K562 (cell line): ENCODE results near the gene LMNB1. TPM values are rescaled to one million over a fixed set of nuclear protein-coding genes. Genes with fewer than 3 reads are reported as not detected.

Source experiments
- ATAC-seq: fragments of 200-7000 bp; cut with Tn5 transposase; 3 replicates; pipeline ENCODE4 v1.9.1; 2020; ENCODE audit warnings: moderate library complexity
- BruUV-seq: library from RNA; stranded (reverse); fragments of 400-500 nt; replicated peaks from 2 replicates; lab custom pipeline; 2021; lab: Mats Ljungman, UMichigan
- CTCF ChIA-PET: fragments of 300-600 bp; formaldehyde crosslinking; extraction: SDS; loops from one replicate; lab custom pipeline; 2021; ENCODE audit warnings: low intra/inter-chr PET ratio; lab: Yijun Ruan, JAX
- POLR2A ChIA-PET: fragments of 300-600, 350-650 bp; sonication (Branson Sonifier 250); formaldehyde crosslinking; extraction: SDS; loops from one replicate; lab custom pipeline; 2021; ENCODE audit warnings: antibody characterized with exemption, inconsistent platforms; lab: Yijun Ruan, JAX
- DNase-seq, 4 experiments: peaks; one replicate each; pipeline versions ENCODE4 v3.0.0 to v3.0.0-alpha.2; 2011 to 2018; ENCODE audit warnings: low spot score in 3 of 4, mixed read lengths in 3 of 4; ENCODE audit errors: extremely low read depth in 1 of 4
- FAIRE-seq: peaks from 2 replicates; lab custom pipeline; 2011; peaks lifted over from hg19 to GRCh38; lab: Jason Lieb, UNC
- H2AFZ ChIP-seq: 2 replicates; pipeline ENCODE4 v1.6.0; 2011; ENCODE audit warnings: low read depth, low read length, control low read depth, inconsistent platforms
- H3K27ac ChIP-seq: fragments of 200-600 bp; 3 replicates; pipeline ENCODE4 v1.8.0; 2011; ENCODE audit warnings: low read depth, mild to moderate bottlenecking, control low read depth, inconsistent platforms, low read length, moderate library complexity, mixed read lengths; ENCODE audit errors: extremely low read depth
- H3K27me3 ChIP-seq, 2 experiments: fragments of 300-600 bp in 1 of 2; 2 replicates in 1 of 2; 3 replicates in 1 of 2; pipeline versions ENCODE4 v1.6.0 to v1.8.0; 2011; ENCODE audit warnings: inconsistent platforms in 2 of 2, low read length in 2 of 2, mild to moderate bottlenecking in 1 of 2, mixed read lengths in 1 of 2, moderate library complexity in 1 of 2; ENCODE audit not compliant: control insufficient read depth in 2 of 2, insufficient read depth in 2 of 2
- H3K36me3 ChIP-seq: fragments of 300-600 bp; 3 replicates; pipeline ENCODE4 v1.8.0; 2011; ENCODE audit warnings: mild to moderate bottlenecking, low read length, inconsistent platforms; ENCODE audit not compliant: control insufficient read depth, insufficient read depth
- H3K4me1 ChIP-seq, 2 experiments: fragments of 200-600 bp in 1 of 2; replicated peaks in 1 of 2; 2 replicates in 1 of 2; 3 replicates in 1 of 2; pipeline versions ENCODE4 v1.5.1 to v1.8.0; 2011; ENCODE audit warnings: inconsistent platforms in 2 of 2, low read length in 2 of 2, mild to moderate bottlenecking in 1 of 2, mixed read lengths in 1 of 2, moderate library complexity in 1 of 2; ENCODE audit not compliant: control insufficient read depth in 2 of 2, insufficient read depth in 2 of 2
- H3K4me2 ChIP-seq: 2 replicates; pipeline ENCODE4 v1.6.1; 2011; ENCODE audit warnings: low read length, control low read depth, inconsistent platforms, mixed read lengths; ENCODE audit not compliant: insufficient read depth
- H3K4me3 ChIP-seq: fragments of 200-600 bp; sonication (generic), shearing (Covaris generic); 2 replicates; pipeline ENCODE4 v1.5.1; 2016; ENCODE audit warnings: control low read depth, inconsistent platforms
- H3K79me2 ChIP-seq: fragments of 200-600 bp; 3 replicates; pipeline ENCODE4 v1.8.0; 2011; ENCODE audit warnings: low read length, inconsistent platforms; ENCODE audit not compliant: control insufficient read depth, insufficient read depth
- H3K9ac ChIP-seq, 2 experiments: 2 replicates each; pipeline versions ENCODE4 v1.6.0 to v1.6.1; 2011; ENCODE audit warnings: low read depth in 2 of 2, low read length in 2 of 2, control low read depth in 1 of 2, inconsistent platforms in 1 of 2, mild to moderate bottlenecking in 1 of 2, mixed read lengths in 1 of 2; ENCODE audit not compliant: insufficient read depth in 1 of 2
- H3K9me1 ChIP-seq: one replicate; pipeline ENCODE4 v1.6.0; 2011; ENCODE audit warnings: inconsistent platforms, mild to moderate bottlenecking, low read length, moderate library complexity; ENCODE audit not compliant: control insufficient read depth, insufficient read depth
- H3K9me3 ChIP-seq: replicated peaks from 2 replicates; pipeline ENCODE4 v1.5.1; 2011; ENCODE audit warnings: low read depth, low read length, inconsistent platforms; ENCODE audit not compliant: control insufficient read depth, insufficient read depth
- H4K20me1 ChIP-seq: replicated peaks from 2 replicates; pipeline ENCODE4 v1.6.1; 2011; ENCODE audit warnings: low read length, inconsistent platforms, mixed read lengths; ENCODE audit not compliant: control insufficient read depth, insufficient read depth
- CEBPB ChIP-seq: fragments of 450-650 bp; IDR thresholded peaks from 2 replicates; pipeline ENCODE4 v1.6.1; 2016; ENCODE audit warnings: missing genetic modification characterization, missing compliant biosample characterization
- CTCF ChIP-seq, 3 experiments: IDR thresholded peaks in 2 of 3; conservative IDR thresholded peaks in 1 of 3; 2 replicates each; pipeline ENCODE4 v1.5.1; 2011 to 2012; ENCODE audit warnings: low read length in 3 of 3, mild to moderate bottlenecking in 3 of 3, control low read depth in 2 of 3, improper control_type of control experiment in 1 of 3, inconsistent platforms in 1 of 3, low read depth in 1 of 3, mixed read lengths in 1 of 3, moderate library complexity in 1 of 3; ENCODE audit not compliant: insufficient read depth in 2 of 3
- SMARCE1 ChIP-seq: fragments of 450-650 bp; IDR thresholded peaks from 2 replicates; pipeline ENCODE4 v1.7.1; 2016; ENCODE audit warnings: mild to moderate bottlenecking
- TAF7 ChIP-seq: fragments of 450-650 bp; IDR thresholded peaks from 2 replicates; pipeline ENCODE4 v1.6.1; 2016; ENCODE audit warnings: missing genetic modification characterization, missing compliant biosample characterization
- ZNF384 ChIP-seq: IDR thresholded peaks from 2 replicates; pipeline ENCODE4 v1.6.1; 2012; ENCODE audit warnings: low read depth, low read length, improper control_type of control experiment
- whole genome bisulfite sequencing: fragments of 100-300 bp; shearing (Covaris generic); methylation state at CpG from one replicate; pipeline ENCODE4 v1.1.6; 2016; ENCODE audit warnings: low coverage, mixed read lengths; ENCODE audit not compliant: insufficient coverage; ENCODE audit errors: missing lambda C conversion rate; 5-methylcytosine and 5-hydroxymethylcytosine counted together
- in situ Hi-C: fragments of 300-500 bp; cut with MboI; formaldehyde crosslinking; loops from 4 replicates; pipeline ENCODE4 v1.15.0; 2018; ENCODE audit warnings: inconsistent platforms, mixed read lengths
- intact Hi-C: fragments of 100-400 bp; cut with micrococcal nuclease; formaldehyde crosslinking; loops from 2 replicates; pipeline ENCODE4 v1.14.2; 2022
- polyA plus RNA-seq, 8 experiments: library from polyadenylated mRNA; depleted of rRNA in 4 of 8; stranded (reverse) in 5 of 8; unstranded in 3 of 8; fragments of >200 nt; fragmentation: Nextera tagmentation in 2 of 8; fragmentation: Illumina TruSeq in 1 of 8; extraction: Ambion mirVana in 2 of 8; extraction: Trizol in 1 of 8; gene quantifications; 2 replicates each; pipeline versions ENCODE4 v1.2.1 to v1.2.3, GENCODE V29; 2011 to 2014; ENCODE audit warnings: inconsistent platforms in 1 of 8, missing spikeins in 1 of 8
- total RNA-seq, 7 experiments: library from RNA; depleted of rRNA in 6 of 7; stranded (reverse); fragments of >200 nt in 6 of 7; fragmentation: Illumina TruSeq in 2 of 7; extraction: Trizol in 2 of 7; gene quantifications; 2 replicates each; pipeline versions ENCODE4 v1.2.1 to v1.2.3, GENCODE V29; 2011 to 2021; ENCODE audit warnings: low replicate concordance in 1 of 7
- TF ChIP-seq, protein P1 (sequence below): fragments of 250-450 bp; sonication (Bioruptor Pico); IDR thresholded peaks from 2 replicates; pipeline ENCODE4 v1.8.0; 2022; ENCODE audit warnings: moderate library complexity, mild to moderate bottlenecking, inconsistent platforms
- TF ChIP-seq, protein P2 (sequence below): fragments of 450-650 bp; formaldehyde crosslinking; IDR thresholded peaks from 2 replicates; pipeline ENCODE4 v1.4.0; 2020; ENCODE audit warnings: mild to moderate bottlenecking, moderate library complexity
- TF ChIP-seq, protein P3 (sequence below), 2 experiments: fragments of 450-650 bp; formaldehyde crosslinking in 1 of 2; IDR thresholded peaks; 2 replicates each; pipeline versions ENCODE4 v1.4.0 to v1.6.1; 2014 to 2020; ENCODE audit warnings: mild to moderate bottlenecking in 2 of 2, borderline replicate concordance in 1 of 2, low read depth in 1 of 2

Gene LMNB1
- total and polyA plus RNA-seq, 9 of the 15 experiments (the other 6 are each of a cell fraction or from before 2014, with no cell fraction given) = 2.8 to 190 (median 131) TPM

- Histone ChIP-seq H3K9me1 (no peaks in the 10 kb centered on the region), H3K36me3 (peaks cover 54% of the 10 kb centered on the region), H2AFZ (no peak overlapping the region), H3K4me1 (no peaks in the 10 kb centered on the region; a peak in 3 of 5 replicates), H3K9ac (no peak overlapping the region), H3K27me3 (no peaks in the 10 kb centered on the region), H4K20me1 (0 out of 2 replicates have a peak, but pooled peaks cover 10% of the 10 kb centered on the region), H3K4me3 (no peak overlapping the region), H3K9me3 (no peaks in the 10 kb centered on the region), H3K79me2 (peaks cover 87% of the 10 kb centered on the region), H3K4me2 (no peak overlapping the region), H3K27ac (no peak overlapping the region)
- POLR2A ChIA-PET = interaction anchor here (1.0 to 1.4 kb wide), 2 partner anchors 13 to 124 kb away, joined by 3 to 5 read pairs; no protein-coding TSS in a partner anchor
- intact Hi-C loops (loop anchor here (10.0 kb wide), 1 partner anchor 447 kb away; no protein-coding TSS in a partner anchor), in situ Hi-C loops (no loop called here)
- DNase-seq = no peak
- BruUV-seq = no TSS peak
- CTCF ChIA-PET = interaction anchor here (0.6 to 2.1 kb wide), 7 partner anchors 24 to 723 kb away, joined by 3 to 20 read pairs (median 4); no protein-coding TSS in a partner anchor
- 29% methylated on average over 1 of the region's 1 CpG for WGBS
- peak; percentile 60 for ATAC-seq
- FAIRE-seq = peak; percentile 29
- TF ChIP-seq SMARCE1 (no peak), ZNF384 (peak; percentile 38; the same call in 1 of the 2 replicates), CEBPB (tag) (0 out of 2 replicates have a peak, but pooled peaks have one; percentile 60), CTCF (IDR thresholded peaks at IDR 0.05 in 2 of 3, conservative IDR thresholded peaks at IDR 0.05 in 1 of 3; ENCODE audit: insufficient read depth in 2 of 3, low read depth in 1 of 3, low read length in 3 of 3) (peak in 2 of 3 experiments; percentile 19 to 42; a peak in 2 of 6 replicates), TAF7 (tag) (no peak)
- TF ChIP-seq, protein P1, sequence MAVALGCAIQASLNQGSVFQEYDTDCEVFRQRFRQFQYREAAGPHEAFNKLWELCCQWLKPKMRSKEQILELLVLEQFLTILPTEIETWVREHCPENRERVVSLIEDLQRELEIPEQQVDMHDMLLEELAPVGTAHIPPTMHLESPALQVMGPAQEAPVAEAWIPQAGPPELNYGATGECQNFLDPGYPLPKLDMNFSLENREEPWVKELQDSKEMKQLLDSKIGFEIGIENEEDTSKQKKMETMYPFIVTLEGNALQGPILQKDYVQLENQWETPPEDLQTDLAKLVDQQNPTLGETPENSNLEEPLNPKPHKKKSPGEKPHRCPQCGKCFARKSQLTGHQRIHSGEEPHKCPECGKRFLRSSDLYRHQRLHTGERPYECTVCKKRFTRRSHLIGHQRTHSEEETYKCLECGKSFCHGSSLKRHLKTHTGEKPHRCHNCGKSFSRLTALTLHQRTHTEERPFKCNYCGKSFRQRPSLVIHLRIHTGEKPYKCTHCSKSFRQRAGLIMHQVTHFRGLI (CRISPR knock-in tag) = no peak
- TF ChIP-seq, protein P2, sequence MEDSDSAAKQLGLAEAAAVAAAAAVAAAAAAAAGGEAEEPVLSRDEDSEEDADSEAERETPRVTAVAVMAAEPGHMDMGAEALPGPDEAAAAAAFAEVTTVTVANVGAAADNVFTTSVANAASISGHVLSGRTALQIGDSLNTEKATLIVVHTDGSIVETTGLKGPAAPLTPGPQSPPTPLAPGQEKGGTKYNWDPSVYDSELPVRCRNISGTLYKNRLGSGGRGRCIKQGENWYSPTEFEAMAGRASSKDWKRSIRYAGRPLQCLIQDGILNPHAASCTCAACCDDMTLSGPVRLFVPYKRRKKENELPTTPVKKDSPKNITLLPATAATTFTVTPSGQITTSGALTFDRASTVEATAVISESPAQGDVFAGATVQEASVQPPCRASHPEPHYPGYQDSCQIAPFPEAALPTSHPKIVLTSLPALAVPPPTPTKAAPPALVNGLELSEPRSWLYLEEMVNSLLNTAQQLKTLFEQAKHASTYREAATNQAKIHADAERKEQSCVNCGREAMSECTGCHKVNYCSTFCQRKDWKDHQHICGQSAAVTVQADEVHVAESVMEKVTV (CRISPR knock-in tag) = 0 out of 2 replicates have a peak, but pooled peaks have one; percentile 16
- TF ChIP-seq, protein P3, sequence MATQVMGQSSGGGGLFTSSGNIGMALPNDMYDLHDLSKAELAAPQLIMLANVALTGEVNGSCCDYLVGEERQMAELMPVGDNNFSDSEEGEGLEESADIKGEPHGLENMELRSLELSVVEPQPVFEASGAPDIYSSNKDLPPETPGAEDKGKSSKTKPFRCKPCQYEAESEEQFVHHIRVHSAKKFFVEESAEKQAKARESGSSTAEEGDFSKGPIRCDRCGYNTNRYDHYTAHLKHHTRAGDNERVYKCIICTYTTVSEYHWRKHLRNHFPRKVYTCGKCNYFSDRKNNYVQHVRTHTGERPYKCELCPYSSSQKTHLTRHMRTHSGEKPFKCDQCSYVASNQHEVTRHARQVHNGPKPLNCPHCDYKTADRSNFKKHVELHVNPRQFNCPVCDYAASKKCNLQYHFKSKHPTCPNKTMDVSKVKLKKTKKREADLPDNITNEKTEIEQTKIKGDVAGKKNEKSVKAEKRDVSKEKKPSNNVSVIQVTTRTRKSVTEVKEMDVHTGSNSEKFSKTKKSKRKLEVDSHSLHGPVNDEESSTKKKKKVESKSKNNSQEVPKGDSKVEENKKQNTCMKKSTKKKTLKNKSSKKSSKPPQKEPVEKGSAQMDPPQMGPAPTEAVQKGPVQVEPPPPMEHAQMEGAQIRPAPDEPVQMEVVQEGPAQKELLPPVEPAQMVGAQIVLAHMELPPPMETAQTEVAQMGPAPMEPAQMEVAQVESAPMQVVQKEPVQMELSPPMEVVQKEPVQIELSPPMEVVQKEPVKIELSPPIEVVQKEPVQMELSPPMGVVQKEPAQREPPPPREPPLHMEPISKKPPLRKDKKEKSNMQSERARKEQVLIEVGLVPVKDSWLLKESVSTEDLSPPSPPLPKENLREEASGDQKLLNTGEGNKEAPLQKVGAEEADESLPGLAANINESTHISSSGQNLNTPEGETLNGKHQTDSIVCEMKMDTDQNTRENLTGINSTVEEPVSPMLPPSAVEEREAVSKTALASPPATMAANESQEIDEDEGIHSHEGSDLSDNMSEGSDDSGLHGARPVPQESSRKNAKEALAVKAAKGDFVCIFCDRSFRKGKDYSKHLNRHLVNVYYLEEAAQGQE (IDR thresholded peaks at IDR 0.05; ENCODE audit: borderline replicate concordance) = peak; percentile 27; the same call in 1 of the 2 replicates
- TF ChIP-seq, protein P3 (CRISPR knock-in tag; IDR thresholded peaks at IDR 0.05; ENCODE audit: low read depth) = no peak
Measured at GRCh38 chr5:126801992-126802294, 25.0 kb downstream of the LMNB1 start.
